ENCODE measurements around the gene OSBP. TPM values are rescaled to one million over a fixed set of nuclear protein-coding genes. Genes with fewer than 3 reads are reported as not detected.

OSBP gene
- total RNA-seq, 1 donor from 2014 or later: 40.5 TPM

- H3K4me1 ChIP-seq: no peaks in the 10 kb centered on the region
- H3K36me3 ChIP-seq: peaks cover 0 to 94% of the 10 kb centered on the region in 2 donors
Measured at GRCh38 chr11:59654893-59655292, 39.3 kb upstream of the OSBP start.

GRCh38 chr11:59647245-59647980 is 31.8 kb upstream of the OSBP start:
- TF ChIP-seq POLR2AphosphoS5 (IDR thresholded peaks at IDR 0.05; ENCODE audit: insufficient read depth in 1 of 2, low read depth in 1 of 2) (no peak), CTCF (IDR thresholded peaks at IDR 0.05) (no peak), POLR2A (IDR thresholded peaks at IDR 0.05) (no peak)

More at GRCh38 chr11:59654893-59655292, 39.3 kb upstream of the OSBP start:
- no peak for DNase-seq (ENCODE audit: extremely low spot score in 2 of 2)
- H3K9me3 ChIP-seq: no peaks in the 10 kb centered on the region
- intact Hi-C loops (cut with DNase I): no loop called here
- no peak overlapping the region for H3K4me3 ChIP-seq
- TF ChIP-seq POLR2A (IDR thresholded peaks at IDR 0.05) (no peak), CTCF (IDR thresholded peaks at IDR 0.05) (no peak), POLR2AphosphoS5 (IDR thresholded peaks at IDR 0.05; ENCODE audit: insufficient read depth in 1 of 2, low read depth in 1 of 2) (no peak)
- no peaks in the 10 kb centered on the region for H3K27me3 ChIP-seq
- H3K27ac ChIP-seq: no peak overlapping the region

GRCh38 chr11:59644528-59644927 is 29.0 kb upstream of the OSBP start:
- Histone ChIP-seq H3K4me3 (no peak overlapping the region), H3K27me3 (no peaks in the 10 kb centered on the region), H3K36me3 (peaks cover 1 to 77% of the 10 kb centered on the region in 2 donors), H3K4me1 (no peaks in the 10 kb centered on the region), H3K9me3 (no peaks in the 10 kb centered on the region), H3K27ac (no peak overlapping the region)
- intact Hi-C loops (cut with DNase I): no loop called here
- DNase-seq (ENCODE audit: extremely low spot score in 2 of 2): no peak
- TF ChIP-seq CTCF (IDR thresholded peaks at IDR 0.05): no peak
- no peak for TF ChIP-seq POLR2A (IDR thresholded peaks at IDR 0.05)
- TF ChIP-seq POLR2AphosphoS5 (IDR thresholded peaks at IDR 0.05; ENCODE audit: insufficient read depth in 1 of 2, low read depth in 1 of 2): no peak

More at GRCh38 chr11:59647245-59647980, 31.8 kb upstream of the OSBP start:
- DNase-seq (ENCODE audit: extremely low spot score in 2 of 2): no peak
- Histone ChIP-seq H3K9me3 (no peaks in the 10 kb centered on the region), H3K36me3 (peaks cover 3 to 74% of the 10 kb centered on the region in 2 donors), H3K4me1 (no peaks in the 10 kb centered on the region), H3K27me3 (no peaks in the 10 kb centered on the region), H3K4me3 (no peak overlapping the region), H3K27ac (no peak overlapping the region)
- intact Hi-C loops (cut with DNase I): no loop called here

- Histone ChIP-seq H3K27ac (no peak overlapping the region), H3K36me3 (peaks cover 0 to 77% of the 10 kb centered on the region in 2 donors), H3K4me1 (no peaks in the 10 kb centered on the region), H3K9me3 (no peaks in the 10 kb centered on the region), H3K4me3 (no peak overlapping the region), H3K27me3 (no peaks in the 10 kb centered on the region)
- TF ChIP-seq POLR2AphosphoS5 (IDR thresholded peaks at IDR 0.05; ENCODE audit: insufficient read depth in 1 of 2, low read depth in 1 of 2) (no peak), POLR2A (IDR thresholded peaks at IDR 0.05) (no peak), CTCF (IDR thresholded peaks at IDR 0.05) (no peak)
- no peak for DNase-seq (ENCODE audit: extremely low spot score in 2 of 2)
- intact Hi-C loops (cut with DNase I): no loop called here
Measured at GRCh38 chr11:59643390-59643789, 27.8 kb upstream of the OSBP start.

- TF ChIP-seq POLR2A (IDR thresholded peaks at IDR 0.05): no peak
- Histone ChIP-seq H3K4me1 (no peaks in the 10 kb centered on the region), H3K27ac (no peak overlapping the region), H3K4me3 (no peak overlapping the region), H3K36me3 (peaks cover 0 to 75% of the 10 kb centered on the region in 2 donors), H3K9me3 (no peaks in the 10 kb centered on the region), H3K27me3 (no peaks in the 10 kb centered on the region)
- intact Hi-C loops (cut with DNase I): no loop called here
- no peak for DNase-seq (ENCODE audit: extremely low spot score in 2 of 2)
Measured at GRCh38 chr11:59641156-59641555, 25.6 kb upstream of the OSBP start.
